Peyer's patch (tissue), 4 donors: ENCODE measurements around the gene NEK9. TPM values are rescaled to one million over a fixed set of nuclear protein-coding genes. Genes with fewer than 3 reads are reported as not detected.

ENCODE experiments used
- DNase-seq, 3 donors: peaks; one replicate each; pipeline ENCODE4 v3.0.0-alpha.2; 2017 to 2019
- H3K27ac ChIP-seq, 4 donors: fragments of 200-600 bp; sonication (generic); one replicate each; pipeline ENCODE4 v1.5.1; 2016 to 2019
- H3K27me3 ChIP-seq, 2 donors: fragments of 200-600 bp; sonication (generic); one replicate each; pipeline ENCODE4 v1.5.1; 2019
- H3K36me3 ChIP-seq, 3 donors: fragments of 200-600 bp; sonication (generic); one replicate each; pipeline ENCODE4 v1.5.1; 2016 to 2019
- H3K4me1 ChIP-seq, 4 donors: fragments of 200-600 bp; sonication (generic); one replicate each; pipeline ENCODE4 v1.5.1; 2016 to 2019
- H3K4me3 ChIP-seq, 4 donors: fragments of 200-600 bp; sonication (generic); 1 replicate in 3 of 4; 2 replicates in 1 of 4; pipeline ENCODE4 v1.5.1; 2016 to 2019; ENCODE audit warnings: mild to moderate bottlenecking in 1 of 4
- H3K9me3 ChIP-seq, 4 donors: fragments of 200-600 bp; sonication (generic); one replicate each; pipeline ENCODE4 v1.5.1; 2016 to 2019; ENCODE audit warnings: mild to moderate bottlenecking in 1 of 4
- CTCF ChIP-seq, 6 experiments: fragments of 450-650 bp in 4 of 6; fragments of 200-600 bp in 2 of 6; sonication (generic) in 1 of 6; IDR thresholded peaks; one replicate each; pipeline ENCODE4 v1.5.1; 2017 to 2019; ENCODE audit warnings: antibody characterized with exemption in 6 of 6, mild to moderate bottlenecking in 3 of 6, moderate library complexity in 1 of 6
- POLR2A ChIP-seq, 2 donors: fragments of 450-650 bp; IDR thresholded peaks; one replicate each; pipeline ENCODE4 v1.5.1; 2017; ENCODE audit warnings: antibody characterized with exemption in 2 of 2, mild to moderate bottlenecking in 2 of 2, moderate library complexity in 2 of 2
- total RNA-seq, 4 donors: library from RNA; depleted of rRNA; stranded (reverse); fragments of >200 nt; gene quantifications; one replicate each; pipeline ENCODE4 v1.1.0, GENCODE V29; 2016

NEK9 gene
- total RNA-seq, 4 donors from 2014 or later: 32.4 to 53.6 (median 42.0) TPM

- no peak for DNase-seq
- Histone ChIP-seq H3K4me3 (no peak overlapping the region), H3K27me3 (no peaks in the 10 kb centered on the region), H3K9me3 (no peaks in the 10 kb centered on the region), H3K4me1 (peaks cover 0 to 9% (median 2%) of the 10 kb centered on the region in 4 donors), H3K27ac (no peak overlapping the region), H3K36me3 (peaks cover 0 to 6% (median 0%) of the 10 kb centered on the region in 3 donors)
- TF ChIP-seq CTCF (IDR thresholded peaks at IDR 0.05) (no peak), POLR2A (IDR thresholded peaks at IDR 0.05) (no peak)
Measured at GRCh38 chr14:75060420-75060819, 66.4 kb downstream of the NEK9 start.

DNA sequence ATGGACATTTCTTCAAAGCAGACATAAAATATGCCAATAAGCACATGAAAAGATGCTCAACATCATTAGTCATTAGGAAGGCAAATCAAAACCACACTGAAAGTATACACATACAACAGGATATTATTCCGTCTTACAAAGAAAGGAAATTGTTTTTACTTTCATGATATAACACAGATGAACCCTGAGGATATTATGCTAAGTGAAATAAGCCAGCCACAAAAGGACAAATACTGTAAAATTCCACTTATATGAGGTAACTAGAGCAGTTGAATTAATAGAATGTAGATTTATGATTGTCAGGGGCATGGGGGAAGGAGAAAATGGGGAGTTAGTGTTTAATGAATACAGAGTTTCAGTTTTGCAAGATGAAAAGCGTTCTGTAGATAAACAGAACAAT lies 67.2 kb downstream of the NEK9 start:
- Histone ChIP-seq H3K4me1 (peaks cover 0 to 9% (median 2%) of the 10 kb centered on the region in 4 donors), H3K9me3 (no peaks in the 10 kb centered on the region), H3K27ac (no peak overlapping the region), H3K4me3 (no peak overlapping the region), H3K27me3 (no peaks in the 10 kb centered on the region), H3K36me3 (peaks cover 0 to 6% (median 0%) of the 10 kb centered on the region in 3 donors)
- no peak for DNase-seq
- no peak for TF ChIP-seq CTCF (IDR thresholded peaks at IDR 0.05)
- TF ChIP-seq POLR2A (IDR thresholded peaks at IDR 0.05): no peak

DNA sequence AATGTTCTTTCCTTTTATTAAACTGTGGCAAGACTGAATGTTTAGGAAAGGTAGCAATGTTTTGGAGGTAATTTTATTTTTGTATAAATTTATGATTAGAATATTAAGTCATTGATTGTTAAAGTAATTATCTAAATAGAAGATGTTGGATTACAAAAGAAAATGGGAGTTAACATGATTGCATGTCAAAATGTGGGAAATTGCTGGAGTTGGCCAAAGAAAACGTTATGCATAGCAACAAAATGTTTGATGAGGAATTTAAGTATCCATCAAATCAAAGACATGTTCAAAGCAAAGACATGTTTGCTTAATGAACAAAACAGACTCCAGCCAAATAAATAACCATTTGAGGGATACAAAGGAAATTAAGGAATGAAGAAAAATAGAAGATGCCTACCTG lies 72.4 kb downstream of the NEK9 start:
- H3K27ac ChIP-seq: no peak overlapping the region
- no peaks in the 10 kb centered on the region for H3K9me3 ChIP-seq
- H3K36me3 ChIP-seq: no peaks in the 10 kb centered on the region
- no peak for TF ChIP-seq CTCF (IDR thresholded peaks at IDR 0.05)
- TF ChIP-seq POLR2A (IDR thresholded peaks at IDR 0.05): no peak
- peaks cover 0 to 5% (median 0%) of the 10 kb centered on the region in 4 donors for H3K4me1 ChIP-seq
- H3K4me3 ChIP-seq: no peak overlapping the region
- DNase-seq: no peak
- H3K27me3 ChIP-seq: no peaks in the 10 kb centered on the region

GRCh38 chr14:75053396-75054291 lies 73.2 kb downstream of the NEK9 start:
- Histone ChIP-seq H3K27me3 (no peaks in the 10 kb centered on the region), H3K36me3 (peaks cover 0 to 3% (median 0%) of the 10 kb centered on the region in 3 donors), H3K4me3 (no peak overlapping the region), H3K9me3 (no peaks in the 10 kb centered on the region), H3K4me1 (peaks cover 0 to 5% (median 0%) of the 10 kb centered on the region in 4 donors), H3K27ac (peak overlapping the region in 1 of 4 donors; percentile 7)
- no peak for TF ChIP-seq CTCF (IDR thresholded peaks at IDR 0.05)
- no peak for TF ChIP-seq POLR2A (IDR thresholded peaks at IDR 0.05)
- no peak for DNase-seq

GRCh38 chr14:75051556-75051899 lies 75.3 kb downstream of the NEK9 start:
- Histone ChIP-seq H3K9me3 (no peaks in the 10 kb centered on the region), H3K36me3 (peaks cover 0 to 3% (median 0%) of the 10 kb centered on the region in 3 donors), H3K27ac (peak overlapping the region; percentile 75 to 94 (median 87)), H3K27me3 (no peaks in the 10 kb centered on the region), H3K4me3 (peak overlapping the region; percentile 47 to 81 (median 72)), H3K4me1 (peaks cover 0 to 5% (median 0%) of the 10 kb centered on the region in 4 donors)
- no peak for DNase-seq
- no peak for TF ChIP-seq CTCF (IDR thresholded peaks at IDR 0.05)
